OCI-LY3 (cell line): Measurements from ENCODE around the gene STK17B.

Experiments used
- CTCF ChIP-seq: fragments of 200-600, 300-600 bp; sonication (generic); IDR thresholded peaks from 2 replicates; pipeline ENCODE4 v1.5.1; 2014; ENCODE audit warnings: antibody characterized with exemption, low read length, low read depth
- EZH2phosphoT487 ChIP-seq: fragments of 200-600 bp; shearing (Covaris generic); IDR thresholded peaks from 2 replicates; pipeline ENCODE4 v1.6.1; 2018; ENCODE audit warnings: antibody characterized with exemption, mixed run types, low read depth

DNA sequence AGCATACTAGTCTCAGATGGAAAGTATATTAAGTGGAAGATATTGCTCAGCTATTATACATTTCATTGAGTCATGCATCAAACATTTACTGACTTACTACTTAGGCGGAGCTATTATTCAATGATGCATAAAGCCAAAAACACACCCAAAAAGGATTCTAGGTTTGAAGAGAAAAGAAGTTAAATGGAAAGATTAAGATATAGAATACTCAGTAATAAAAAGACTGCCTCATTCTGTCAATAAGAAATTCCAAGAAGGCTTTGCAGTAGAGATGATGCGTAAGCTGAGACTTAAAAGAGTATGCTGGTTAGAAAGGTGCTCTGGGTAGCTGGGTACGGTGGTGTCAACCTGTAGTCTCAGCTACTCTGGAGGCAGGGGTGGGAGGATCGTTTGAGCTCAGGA is 27.6 kb downstream of the STK17B start:
- TF ChIP-seq CTCF = no peak
- no peak for TF ChIP-seq EZH2phosphoT487
